SK-N-SH (cell line): ENCODE measurements around the gene AACS. TPM values are rescaled to one million over a fixed set of nuclear protein-coding genes. Genes with fewer than 3 reads are reported as not detected.

Source experiments
- CTCF ChIA-PET: fragments of 300-600, 350-600 bp; formaldehyde crosslinking; extraction: SDS; loops from one replicate; lab custom pipeline; 2021; lab: Yijun Ruan, JAX
- POLR2A ChIA-PET: fragments of 350-600 bp; sonication (Branson Sonifier 250); formaldehyde crosslinking; extraction: SDS; loops from one replicate; lab custom pipeline; 2020; ENCODE audit warnings: antibody characterized with exemption, inconsistent platforms; lab: Yijun Ruan, JAX
- DNase-seq: peaks from one replicate; pipeline ENCODE4 v3.0.0; 2012
- H2AFZ ChIP-seq: fragments of 200-600 bp; sonication (generic); 2 replicates; pipeline ENCODE4 v1.8.1; 2016; ENCODE audit warnings: antibody characterized with exemption, mild to moderate bottlenecking, low read depth
- H3F3A ChIP-seq: fragments of 200-600 bp; sonication (generic); replicated peaks from 2 replicates; pipeline ENCODE3; 2016; ENCODE audit warnings: antibody characterized with exemption, mild to moderate bottlenecking; ENCODE audit not compliant: insufficient read depth
- H3K27ac ChIP-seq, 2 experiments: fragments of 200-500 bp in 1 of 2; fragments of 200-600 bp in 1 of 2; sonication (Bioruptor generic) in 1 of 2; sonication (generic), shearing (Covaris generic) in 1 of 2; 2 replicates each; pipeline versions ENCODE4 v1.5.1 to v1.6.1; 2014 to 2016; ENCODE audit warnings: low read depth in 2 of 2, inconsistent platforms in 1 of 2, low read length in 1 of 2, mild to moderate bottlenecking in 1 of 2, mixed read lengths in 1 of 2
- H3K27me3 ChIP-seq: fragments of 200-600 bp; sonication (generic), shearing (Covaris generic); 2 replicates; pipeline ENCODE4 v1.6.1; 2016; ENCODE audit warnings: mixed run types; ENCODE audit not compliant: insufficient read depth
- H3K36me3 ChIP-seq, 2 experiments: fragments of 200-500 bp in 1 of 2; fragments of 200-600 bp in 1 of 2; sonication (Bioruptor generic) in 1 of 2; sonication (generic) in 1 of 2; replicated peaks in 1 of 2; 2 replicates each; pipeline versions ENCODE3 to v1.5.1; 2014 to 2016; ENCODE audit warnings: low read length in 1 of 2, mild to moderate bottlenecking in 1 of 2; ENCODE audit not compliant: insufficient read depth in 2 of 2, control insufficient read depth in 1 of 2
- H3K4me1 ChIP-seq, 2 experiments: fragments of 200-500 bp in 1 of 2; fragments of 200-600 bp in 1 of 2; sonication (Bioruptor generic) in 1 of 2; sonication (generic), shearing (Covaris generic) in 1 of 2; 2 replicates each; pipeline versions ENCODE4 v1.5.1 to v1.6.1; 2014 to 2016; ENCODE audit warnings: low read depth in 1 of 2, low read length in 1 of 2, mixed run types in 1 of 2; ENCODE audit not compliant: insufficient read depth in 2 of 2, control insufficient read depth in 1 of 2
- H3K4me2 ChIP-seq: fragments of 200-600 bp; sonication (generic), shearing (Covaris generic); 2 replicates; pipeline ENCODE4 v1.6.1; 2017; ENCODE audit warnings: mixed run types
- H3K4me3 ChIP-seq, 2 experiments: fragments of 200-500 bp in 1 of 2; fragments of 200-600 bp in 1 of 2; sonication (Bioruptor generic) in 1 of 2; sonication (generic), shearing (Covaris generic) in 1 of 2; 2 replicates each; pipeline versions ENCODE4 v1.5.1 to v1.8.1; 2014 to 2016; ENCODE audit warnings: low read depth in 2 of 2, inconsistent platforms in 1 of 2, low read length in 1 of 2, mild to moderate bottlenecking in 1 of 2, mixed read lengths in 1 of 2, moderate library complexity in 1 of 2
- H3K79me2 ChIP-seq: fragments of 200-600 bp; sonication (generic); 2 replicates; pipeline ENCODE4 v1.8.1; 2017; ENCODE audit warnings: mild to moderate bottlenecking; ENCODE audit not compliant: insufficient read depth
- H3K9ac ChIP-seq: fragments of 200-600 bp; sonication (generic); 2 replicates; pipeline ENCODE4 v1.6.1; 2017; ENCODE audit warnings: mixed run types
- H3K9me2 ChIP-seq: fragments of 200-600 bp; sonication (generic); 2 replicates; pipeline ENCODE4 v1.6.1; 2017; ENCODE audit warnings: mixed run types
- H3K9me3 ChIP-seq: fragments of 200-600 bp; sonication (generic); 2 replicates; pipeline ENCODE4 v1.6.1; 2017; ENCODE audit warnings: mixed run types, mild to moderate bottlenecking, moderate library complexity
- H4K20me1 ChIP-seq: fragments of 200-600 bp; sonication (generic); 2 replicates; pipeline ENCODE4 v1.6.1; 2017; ENCODE audit warnings: mild to moderate bottlenecking, mixed run types; ENCODE audit not compliant: insufficient read depth
- ELF1 ChIP-seq: IDR thresholded peaks from 2 replicates; pipeline ENCODE4 v1.4.0; 2012
- GATA2 ChIP-seq: sonication (generic); formaldehyde crosslinking; IDR thresholded peaks from 2 replicates; pipeline ENCODE4 v1.5.0; 2020; ENCODE audit warnings: mild to moderate bottlenecking, missing genetic modification reagents
- JUND ChIP-seq: IDR thresholded peaks from 2 replicates; pipeline ENCODE4 v1.4.0; 2012
- MAX ChIP-seq: IDR thresholded peaks from 2 replicates; pipeline ENCODE4 v1.4.0; 2012; ENCODE audit warnings: low read depth
- MXI1 ChIP-seq: IDR thresholded peaks from 2 replicates; pipeline ENCODE4 v1.6.1; 2012; ENCODE audit warnings: mild to moderate bottlenecking, low read depth, low read length, improper control_type of control experiment
- NFIC ChIP-seq: IDR thresholded peaks from 2 replicates; pipeline ENCODE4 v1.4.0; 2012; ENCODE audit warnings: borderline replicate concordance
- NRF1 ChIP-seq: IDR thresholded peaks from 2 replicates; pipeline ENCODE4 v1.6.1; 2012; ENCODE audit warnings: low read depth, mild to moderate bottlenecking, low read length
- PBX3 ChIP-seq: IDR thresholded peaks from 2 replicates; pipeline ENCODE4; 2012
- POLR2AphosphoS5 ChIP-seq: IDR thresholded peaks from 2 replicates; pipeline ENCODE4 v1.6.1; 2012; ENCODE audit warnings: low read depth, low read length
- RFX5 ChIP-seq: IDR thresholded peaks from 2 replicates; pipeline ENCODE4 v1.6.1; 2012; ENCODE audit warnings: mild to moderate bottlenecking, improper control_type of control experiment, low read length
- RXRA ChIP-seq: IDR thresholded peaks from 2 replicates; pipeline ENCODE4 v1.4.0; 2012; ENCODE audit warnings: low read depth, mild to moderate bottlenecking, borderline replicate concordance
- SIN3A ChIP-seq: IDR thresholded peaks from 2 replicates; pipeline ENCODE4 v1.6.1; 2012; ENCODE audit warnings: low read depth, mild to moderate bottlenecking, low read length, moderate library complexity, borderline replicate concordance
- TCF12 ChIP-seq: IDR thresholded peaks from 2 replicates; pipeline ENCODE4 v1.4.0; 2012
- USF1 ChIP-seq: IDR thresholded peaks from 2 replicates; pipeline ENCODE4 v1.4.0; 2012; ENCODE audit warnings: low read depth, borderline replicate concordance
- YY1 ChIP-seq: IDR thresholded peaks from 2 replicates; pipeline ENCODE4 v1.4.0; 2012; ENCODE audit warnings: low read depth, mild to moderate bottlenecking
- WGBS: methylation state at CpG from one replicate; pipeline ENCODE4 v1.1.6; 2017; ENCODE audit warnings: low lambda C conversion rate; 5-methylcytosine and 5-hydroxymethylcytosine counted together
- polyA plus RNA-seq, 3 experiments: library from polyadenylated mRNA; depleted of rRNA; stranded (reverse); fragments of >200 nt; gene quantifications; 2 replicates each; pipeline ENCODE4 v1.2.3, GENCODE V29; 2012

AACS gene
- polyA plus RNA-seq, 1 of the 3 experiments (the other 2 are of a cell fraction) = 17.3 TPM

GRCh38 chr12:125169451-125169850, 104.2 kb downstream of the AACS start:
- no peak for TF ChIP-seq SIN3A
- TF ChIP-seq NFIC = no peak
- no peak for TF ChIP-seq PBX3
- TF ChIP-seq ELF1 = no peak
- TF ChIP-seq GATA2 (CRISPR knock-in tag) = no peak
- no peak for TF ChIP-seq RFX5
- TF ChIP-seq RXRA = no peak
- ChIA-PET CTCF (interaction anchor here (3.5 kb wide), 1 partner anchor 14 kb away, joined by 22 read pairs; no protein-coding TSS in a partner anchor), POLR2A (no interaction called here)
- H4K20me1 ChIP-seq = no peaks in the 10 kb centered on the region
- H3K9me3 ChIP-seq = no peaks in the 10 kb centered on the region
- no peaks in the 10 kb centered on the region for H3F3A ChIP-seq
- H3K9ac ChIP-seq = no peak overlapping the region
- no peak overlapping the region for H3K4me3 ChIP-seq
- no peak for DNase-seq
- no peaks in the 10 kb centered on the region; the same call in 1 of the 2 replicates for H3K27me3 ChIP-seq
- H2AFZ ChIP-seq = no peak overlapping the region
- no peaks in the 10 kb centered on the region for H3K79me2 ChIP-seq
- no peaks in the 10 kb centered on the region for H3K9me2 ChIP-seq
- 0% methylated on average over 2 of the region's 2 CpGs for WGBS
- no peaks in the 10 kb centered on the region for H3K4me1 ChIP-seq
- H3K4me2 ChIP-seq = no peak overlapping the region
- no peak overlapping the region for H3K27ac ChIP-seq
- H3K36me3 ChIP-seq = no peaks in the 10 kb centered on the region

GRCh38 chr12:125169870-125170269, 104.6 kb downstream of the AACS start:
- H3K4me3 ChIP-seq = no peak overlapping the region
- CTCF ChIA-PET = interaction anchor here (3.5 kb wide), 1 partner anchor 13 kb away, joined by 22 read pairs; no protein-coding TSS in a partner anchor
- no peak for DNase-seq
- H3K79me2 ChIP-seq = no peaks in the 10 kb centered on the region
- no peaks in the 10 kb centered on the region for H3K9me2 ChIP-seq
- no peaks in the 10 kb centered on the region for H3F3A ChIP-seq
- H3K4me1 ChIP-seq = no peaks in the 10 kb centered on the region
- 22% methylated on average over 8 of the region's 8 CpGs for WGBS
- H4K20me1 ChIP-seq = no peaks in the 10 kb centered on the region
- no peak overlapping the region for H3K9ac ChIP-seq
- H3K4me2 ChIP-seq = no peak overlapping the region
- H3K27ac ChIP-seq = no peak overlapping the region
- H3K36me3 ChIP-seq = no peaks in the 10 kb centered on the region
- POLR2A ChIA-PET = no interaction called here
- H2AFZ ChIP-seq = no peak overlapping the region
- no peaks in the 10 kb centered on the region for H3K9me3 ChIP-seq
- no peaks in the 10 kb centered on the region; the same call in 1 of the 2 replicates for H3K27me3 ChIP-seq
- no peak for TF ChIP-seq POLR2AphosphoS5
- TF ChIP-seq NRF1 = no peak
- no peak for TF ChIP-seq JUND
- no peak for TF ChIP-seq PBX3
- TF ChIP-seq YY1 = no peak
- TF ChIP-seq USF1 = no peak
- no peak for TF ChIP-seq MXI1
- TF ChIP-seq TCF12 = no peak
- TF ChIP-seq MAX = no peak
